BJ (cell line): ENCODE results near the gene ADRA2B. TPM values are rescaled to one million over a fixed set of nuclear protein-coding genes. Genes with fewer than 3 reads are reported as not detected.

ENCODE experiments used
- CTCF ChIA-PET: fragments of 350-600 bp; formaldehyde crosslinking; extraction: SDS; loops from one replicate; lab custom pipeline; 2021; ENCODE audit warnings: antibody characterized with exemption, inconsistent platforms; lab: Yijun Ruan, JAX
- POLR2A ChIA-PET: fragments of 300-600 bp; sonication (Branson Sonifier 250); formaldehyde crosslinking; extraction: SDS; loops from one replicate; lab custom pipeline; 2021; ENCODE audit warnings: antibody characterized with exemption; lab: Charles Lee
- DNase-seq: peaks from one replicate; pipeline ENCODE4 v3.0.0-alpha.2; 2011; ENCODE audit warnings: low read depth
- H3K27me3 ChIP-seq: 2 replicates; pipeline ENCODE4 v1.6.0; 2011; ENCODE audit warnings: low read length; ENCODE audit not compliant: control insufficient read depth, insufficient read depth
- H3K36me3 ChIP-seq: 2 replicates; pipeline ENCODE4 v1.5.1; 2011; ENCODE audit warnings: low read length; ENCODE audit not compliant: control insufficient read depth, insufficient read depth
- H3K4me3 ChIP-seq: 2 replicates; pipeline ENCODE4 v1.5.1; 2011; ENCODE audit warnings: low read depth, mild to moderate bottlenecking, control low read depth, low read length
- CTCF ChIP-seq: IDR thresholded peaks from 2 replicates; pipeline ENCODE4 v1.5.1; 2011; ENCODE audit warnings: low read depth, mild to moderate bottlenecking, control low read depth, inconsistent platforms, low read length, moderate library complexity; ENCODE audit not compliant: insufficient read depth
- polyA plus RNA-seq: library from polyadenylated mRNA; depleted of rRNA; stranded (reverse); fragments of >200 nt; gene quantifications from 2 replicates; pipeline ENCODE4 v1.2.3, GENCODE V29; 2011

The ADRA2B gene
- polyA plus RNA-seq, 1 experiment, result not detected

GRCh38 chr2:96138179-96139145 lies 22.1 kb upstream of the ADRA2B start, which contains the start of gene ASTL:
ASTL (minus strand) TSS chr2:96138502; CDS start chr2:96138436, 66 bp downstream.
- POLR2A ChIA-PET, result no interaction called here
- peak; percentile 74 for TF ChIP-seq CTCF
- peaks cover 2% of the 10 kb centered on the region; the same call in 1 of the 2 replicates for H3K27me3 ChIP-seq
- no peak within 1 kb of the TSS for H3K4me3 ChIP-seq
- no peak for DNase-seq
- CTCF ChIA-PET, result interaction anchor here (0.6 to 8.8 kb wide), 28 partner anchors 8 to 409 kb away, joined by 3 to 121 read pairs (median 5); partner anchors contain the start of genes ADRA2B, CIAO1, NEURL3 and SNRNP200
- no peaks in the 10 kb centered on the region for H3K36me3 ChIP-seq

GRCh38 chr2:96137321-96138178 lies 21.2 kb upstream of the ADRA2B start:
- DNase-seq, result no peak

GRCh38 chr2:96136129-96136720 lies 19.9 kb upstream of the ADRA2B start:
- ChIA-PET POLR2A (no interaction called here), CTCF (interaction anchor here (1.0 to 8.8 kb wide), 5 partner anchors 15 to 372 kb away, joined by 3 to 121 read pairs (median 34); partner anchors contain the start of gene NEURL3)
- H3K27me3 ChIP-seq, result peaks cover 4% of the 10 kb centered on the region
- H3K4me3 ChIP-seq, result no peak overlapping the region
- DNase-seq, result no peak
- H3K36me3 ChIP-seq, result no peaks in the 10 kb centered on the region
- TF ChIP-seq CTCF, result no peak

More at GRCh38 chr2:96137321-96138178, 21.2 kb upstream of the ADRA2B start:
- Histone ChIP-seq H3K4me3 (no peak overlapping the region), H3K27me3 (peaks cover 4% of the 10 kb centered on the region), H3K36me3 (no peaks in the 10 kb centered on the region)
- CTCF ChIA-PET, result interaction anchor here (0.9 to 8.8 kb wide), 12 partner anchors 14 to 371 kb away, joined by 3 to 121 read pairs (median 10); partner anchors contain the start of genes ADRA2B, CIAO1, NEURL3 and STARD7
- POLR2A ChIA-PET, result no interaction called here
- no peak for TF ChIP-seq CTCF

DNA sequence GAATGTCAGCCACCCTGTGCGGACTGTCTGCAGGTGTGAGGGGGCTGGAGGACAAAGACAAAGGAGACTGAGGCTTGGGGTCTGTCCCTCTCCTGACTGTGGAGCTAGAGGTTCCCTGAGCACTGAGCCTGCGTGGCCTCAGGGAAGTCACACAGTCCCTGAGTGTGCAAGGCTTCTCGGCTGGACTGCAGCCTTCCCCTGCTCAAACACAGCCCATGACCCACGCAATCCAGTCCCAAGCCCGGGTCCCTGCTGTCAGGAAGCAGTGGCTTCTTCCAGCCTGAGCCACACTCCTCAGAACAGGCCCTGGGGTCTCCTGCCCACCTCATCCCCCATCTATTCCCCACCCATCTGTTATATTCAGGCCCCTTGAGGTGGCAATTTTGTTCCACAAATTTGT lies 19.2 kb upstream of the ADRA2B start:
- H3K4me3 ChIP-seq, result no peak overlapping the region
- peaks cover 4% of the 10 kb centered on the region for H3K27me3 ChIP-seq
- H3K36me3 ChIP-seq, result no peaks in the 10 kb centered on the region
- POLR2A ChIA-PET, result no interaction called here
- no peak for TF ChIP-seq CTCF
- CTCF ChIA-PET, result interaction anchor here (0.8 to 8.8 kb wide), 4 partner anchors 39 to 372 kb away, joined by 3 to 121 read pairs (median 48); partner anchors contain the start of gene NEURL3
- DNase-seq, result no peak
